Inflammatory macrophage treated with lipopolysaccharide for 1 hour (primary cell): ENCODE results near the gene HOXA4.
A peak's percentile ranks its signal among the peaks of the same experiment; 100 is the strongest.

Experiments
- DNase-seq, 2 donors: peaks; one replicate each; pipeline ENCODE4 v3.0.0-alpha.2; 2020 to 2022

The HOXA4 gene

GRCh38 chr7:27157702-27158431 lies 27.3 kb upstream of the HOXA4 start:
- peak in 1 of 2 donors; percentile 5 for DNase-seq

- no peak for DNase-seq
These were observed 26.6 kb upstream of the HOXA4 start for GRCh38 chr7:27156916-27157701.

GRCh38 chr7:27156508-27156898 lies 25.9 kb upstream of the HOXA4 start, which contains the start of gene HOXA7:
Gene HOXA7, minus strand, starts transcription at chr7:27156675. Its CDS starts 130 bp downstream, at chr7:27156545.
- no peak for DNase-seq

- peak in 1 of 2 donors; percentile 12 for DNase-seq
These were observed 25.4 kb upstream of the HOXA4 start for GRCh38 chr7:27155816-27156507.

GRCh38 chr7:27154901-27155815 lies 24.6 kb upstream of the HOXA4 start:
- DNase-seq: no peak

- DNase-seq: no peak
These were observed 23.8 kb upstream of the HOXA4 start for GRCh38 chr7:27154369-27154768.

GRCh38 chr7:27153526-27153925 lies 23.0 kb upstream of the HOXA4 start:
- no peak for DNase-seq

GRCh38 chr7:27152816-27153442 lies 22.4 kb upstream of the HOXA4 start:
- no peak for DNase-seq

GRCh38 chr7:27151931-27152815 lies 21.6 kb upstream of the HOXA4 start, which contains the start of gene HOXA3:
Gene HOXA3, minus strand, starts transcription at chr7:27152583. Its CDS starts 41,943 bp downstream, at chr7:27110640.
- peak in 1 of 2 donors; percentile 32 for DNase-seq

- no peak for DNase-seq
These were observed 20.9 kb upstream of the HOXA4 start for GRCh38 chr7:27151341-27151930.

- DNase-seq: peak; percentile 46 to 73
These were observed 20.2 kb upstream of the HOXA4 start for GRCh38 chr7:27150568-27151340.

- DNase-seq: no peak
These were observed 19.4 kb upstream of the HOXA4 start for GRCh38 chr7:27149842-27150567.

- no peak for DNase-seq
These were observed 18.4 kb upstream of the HOXA4 start for GRCh38 chr7:27148756-27149641.

- DNase-seq: no peak
These were observed 17.6 kb upstream of the HOXA4 start for GRCh38 chr7:27148031-27148755.

GRCh38 chr7:27147199-27148030 lies 16.9 kb upstream of the HOXA4 start, which contains the start of gene HOXA6:
Gene HOXA6, minus strand, starts transcription at chr7:27147774. Its CDS starts 25 bp downstream, at chr7:27147749.
- no peak for DNase-seq
